Stimulated activated CD8-positive, alpha-beta memory T cell treated with anti-CD3 and anti-CD28 coated beads, Interleukin-15, amount 100 ng/mL, for 48 hours (primary cell): ENCODE data around the gene RECK.
"Not testable (repeated sequence)": the region's sequence is repeated elsewhere in the genome, so short reads cannot be mapped to it uniquely, and the experiment has no call there.

ENCODE experiments used
- DNase-seq, 2 donors: peaks; one replicate each; pipeline ENCODE4 v3.0.0-alpha.2; 2020; ENCODE audit warnings: low read depth in 2 of 2

RECK gene, protein sequence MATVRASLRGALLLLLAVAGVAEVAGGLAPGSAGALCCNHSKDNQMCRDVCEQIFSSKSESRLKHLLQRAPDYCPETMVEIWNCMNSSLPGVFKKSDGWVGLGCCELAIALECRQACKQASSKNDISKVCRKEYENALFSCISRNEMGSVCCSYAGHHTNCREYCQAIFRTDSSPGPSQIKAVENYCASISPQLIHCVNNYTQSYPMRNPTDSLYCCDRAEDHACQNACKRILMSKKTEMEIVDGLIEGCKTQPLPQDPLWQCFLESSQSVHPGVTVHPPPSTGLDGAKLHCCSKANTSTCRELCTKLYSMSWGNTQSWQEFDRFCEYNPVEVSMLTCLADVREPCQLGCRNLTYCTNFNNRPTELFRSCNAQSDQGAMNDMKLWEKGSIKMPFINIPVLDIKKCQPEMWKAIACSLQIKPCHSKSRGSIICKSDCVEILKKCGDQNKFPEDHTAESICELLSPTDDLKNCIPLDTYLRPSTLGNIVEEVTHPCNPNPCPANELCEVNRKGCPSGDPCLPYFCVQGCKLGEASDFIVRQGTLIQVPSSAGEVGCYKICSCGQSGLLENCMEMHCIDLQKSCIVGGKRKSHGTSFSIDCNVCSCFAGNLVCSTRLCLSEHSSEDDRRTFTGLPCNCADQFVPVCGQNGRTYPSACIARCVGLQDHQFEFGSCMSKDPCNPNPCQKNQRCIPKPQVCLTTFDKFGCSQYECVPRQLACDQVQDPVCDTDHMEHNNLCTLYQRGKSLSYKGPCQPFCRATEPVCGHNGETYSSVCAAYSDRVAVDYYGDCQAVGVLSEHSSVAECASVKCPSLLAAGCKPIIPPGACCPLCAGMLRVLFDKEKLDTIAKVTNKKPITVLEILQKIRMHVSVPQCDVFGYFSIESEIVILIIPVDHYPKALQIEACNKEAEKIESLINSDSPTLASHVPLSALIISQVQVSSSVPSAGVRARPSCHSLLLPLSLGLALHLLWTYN

DNA sequence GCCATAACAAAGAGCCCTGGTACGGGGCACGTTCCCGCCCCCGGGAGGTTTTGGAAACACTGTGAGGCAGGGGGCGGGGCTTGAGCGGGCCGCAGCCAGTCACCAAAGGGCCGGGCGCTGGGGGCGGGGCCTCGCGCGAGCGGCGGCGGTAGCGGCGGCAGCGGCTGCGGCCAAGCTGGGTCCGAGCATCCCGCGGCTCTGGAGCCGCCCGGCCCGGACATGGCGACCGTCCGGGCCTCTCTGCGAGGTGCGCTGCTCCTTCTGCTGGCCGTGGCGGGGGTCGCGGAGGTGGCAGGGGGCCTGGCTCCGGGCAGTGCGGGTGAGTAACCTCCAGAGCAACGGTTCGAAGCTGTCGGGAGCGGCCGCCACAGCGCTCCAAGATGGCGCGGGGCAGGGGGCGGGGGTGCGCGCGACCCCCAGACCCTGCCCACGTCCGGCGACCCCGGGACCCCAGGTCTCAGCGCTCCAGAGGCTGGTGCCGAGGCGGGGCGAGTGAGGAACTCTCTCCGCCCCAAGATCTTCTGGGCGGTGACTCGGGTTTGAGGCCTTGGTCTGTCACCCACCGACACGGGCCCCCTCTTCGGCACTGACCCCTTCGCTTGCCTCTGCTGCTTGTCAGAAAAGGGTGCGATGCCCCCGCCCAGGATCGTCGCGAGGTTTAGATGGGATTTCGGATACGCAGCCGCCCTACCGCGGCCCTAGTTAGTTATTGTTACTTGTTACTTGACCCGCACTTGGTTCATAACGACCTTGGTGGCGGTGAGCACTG lies at the start of gene RECK:
TSS of gene RECK (plus strand) at position 134 of the 769 bp plus-strand sequence. CDS start at position 220, 86 bp downstream.
- peak; percentile 85 to 86 for DNase-seq

DNA sequence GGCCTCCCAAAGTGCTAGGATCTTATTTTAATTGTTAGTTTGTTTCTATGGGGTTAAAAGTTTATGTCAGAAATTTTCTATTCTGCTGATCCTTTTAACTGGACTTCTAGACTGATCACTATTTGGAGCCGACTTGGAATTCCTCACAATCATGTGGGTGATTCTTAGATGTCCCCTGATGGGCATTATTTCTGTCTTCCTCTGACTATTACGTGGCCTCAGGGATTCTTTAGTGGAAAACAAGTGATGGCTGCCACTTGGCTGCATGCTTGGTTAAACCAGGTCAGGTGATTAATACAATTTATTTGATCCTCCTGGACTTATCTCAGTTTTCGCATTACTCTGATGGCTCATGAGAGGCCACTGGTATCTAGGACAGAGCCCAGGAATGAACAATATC lies 46.6 kb upstream of the RECK start:
- DNase-seq, result no peak

DNA sequence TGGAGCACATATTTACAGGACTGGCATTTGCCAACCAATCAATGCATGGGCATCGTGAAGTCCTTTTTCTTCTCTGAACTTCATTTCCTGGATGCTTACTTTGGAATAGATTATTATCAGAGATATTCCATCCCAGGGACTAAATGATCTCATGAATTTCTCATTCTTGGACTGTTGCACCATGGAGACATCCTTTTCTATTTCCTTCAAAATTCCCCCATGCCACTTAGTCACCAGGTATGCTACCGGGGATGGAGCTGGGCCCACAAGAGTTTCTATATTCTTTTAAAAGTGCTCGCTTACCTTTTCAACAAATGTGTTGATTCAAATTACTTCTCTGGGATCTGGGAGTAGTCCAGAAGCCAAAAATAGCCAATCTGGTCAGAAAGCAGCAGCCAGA lies 43.6 kb upstream of the RECK start:
- not testable (repeated sequence) for DNase-seq

DNA sequence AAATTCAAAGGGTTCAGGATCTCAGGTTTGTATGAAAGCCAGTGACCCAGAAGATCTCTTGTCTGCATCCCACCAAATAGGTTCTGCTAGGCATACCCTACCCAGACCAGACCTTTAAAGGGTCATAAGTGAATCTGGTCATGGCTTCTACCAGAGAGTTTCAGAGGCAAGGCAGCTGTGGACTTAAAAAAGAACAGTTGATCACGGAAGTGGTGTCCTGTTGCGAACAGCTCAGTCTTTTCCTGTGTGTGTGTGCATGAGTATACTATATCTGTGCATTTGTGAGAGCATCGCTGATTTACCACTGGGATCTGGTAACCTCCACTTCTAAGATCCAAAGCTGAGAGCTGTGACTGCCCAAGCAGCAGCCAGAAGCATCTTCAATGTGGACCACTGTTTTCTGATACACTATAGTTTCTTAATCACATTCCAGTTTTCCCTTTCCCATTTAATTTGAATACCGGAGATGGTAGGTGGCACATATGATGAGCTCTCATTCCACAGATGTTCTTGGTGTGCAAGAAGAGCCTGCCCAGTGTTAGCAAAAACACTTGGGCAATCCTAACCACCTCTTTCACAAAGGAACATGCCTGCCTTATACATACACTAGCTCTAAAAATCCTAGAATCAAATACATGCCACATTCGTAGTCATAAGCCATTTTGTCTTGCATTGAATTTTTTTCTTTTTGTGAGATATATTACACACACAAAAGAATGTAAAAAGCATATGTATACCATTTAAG lies 42.6 kb upstream of the RECK start:
- no peak for DNase-seq

DNA sequence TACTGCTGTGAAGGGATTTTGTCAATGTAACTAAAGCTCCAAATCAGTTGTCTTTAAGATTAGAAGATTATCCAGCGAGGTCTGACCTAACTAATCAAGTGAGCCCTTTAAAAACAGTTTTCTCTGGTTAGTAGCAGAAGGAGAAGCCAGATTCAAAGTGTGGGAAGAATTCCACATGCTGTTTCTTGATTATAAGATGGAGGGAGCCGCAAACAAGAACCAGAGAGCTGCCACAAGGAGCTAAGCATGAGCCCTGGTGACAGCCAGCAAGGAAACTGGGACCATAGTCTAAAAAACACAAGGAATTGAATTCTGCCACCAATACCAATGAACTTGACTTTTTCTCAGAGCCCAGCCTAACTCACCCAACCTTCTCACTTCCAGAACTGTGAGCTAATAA lies 41.8 kb upstream of the RECK start:
- DNase-seq, result no peak

DNA sequence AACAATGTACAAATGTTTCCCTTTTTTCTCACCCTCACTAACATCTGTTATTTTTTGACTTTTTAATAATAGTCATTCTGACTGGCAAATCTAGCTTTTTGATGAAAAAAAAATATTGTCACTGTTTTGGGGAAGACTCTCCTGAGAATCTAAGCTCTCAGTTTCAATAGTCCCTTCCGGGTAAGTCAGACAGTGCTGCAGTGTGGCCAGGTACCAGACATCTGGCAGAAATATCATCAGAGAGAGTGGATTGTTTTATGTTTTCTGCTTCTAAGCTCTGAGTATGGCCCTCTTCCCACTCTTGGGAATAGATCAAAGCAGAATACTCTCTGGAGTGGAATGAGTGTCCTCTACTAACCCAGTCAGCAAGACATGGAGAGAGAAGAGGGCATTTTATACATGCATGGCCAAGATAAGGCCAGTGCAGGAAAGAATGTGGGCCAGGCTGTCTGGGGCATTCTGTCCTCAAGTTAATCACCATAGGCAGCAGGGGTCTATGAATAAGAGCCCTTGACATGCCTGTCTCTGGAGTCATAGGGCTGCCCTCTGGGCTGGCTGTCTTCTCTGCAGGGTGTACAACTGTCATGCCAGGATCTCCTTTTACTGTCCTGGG lies 40.2 kb upstream of the RECK start:
- DNase-seq, result no peak

DNA sequence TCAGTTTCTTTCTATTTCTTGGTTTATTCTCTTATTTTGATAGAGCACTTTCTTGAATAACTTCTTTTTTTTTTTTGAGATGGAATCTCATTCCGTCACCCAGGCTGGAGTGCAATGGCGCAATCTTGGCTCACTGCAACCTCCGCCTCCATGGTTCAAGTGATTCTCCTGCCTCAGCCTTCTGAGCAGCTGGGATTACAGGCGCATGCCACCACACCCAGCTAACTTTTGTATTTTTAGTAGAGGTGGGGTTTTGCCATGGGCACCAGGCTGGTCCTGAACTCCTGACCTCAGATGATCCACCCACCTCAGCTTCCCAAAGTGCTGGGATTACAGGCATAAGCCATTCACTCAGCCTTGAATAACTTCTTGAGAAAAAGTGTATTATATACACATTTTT lies 39.7 kb upstream of the RECK start:
- DNase-seq, result not testable (repeated sequence)

DNA sequence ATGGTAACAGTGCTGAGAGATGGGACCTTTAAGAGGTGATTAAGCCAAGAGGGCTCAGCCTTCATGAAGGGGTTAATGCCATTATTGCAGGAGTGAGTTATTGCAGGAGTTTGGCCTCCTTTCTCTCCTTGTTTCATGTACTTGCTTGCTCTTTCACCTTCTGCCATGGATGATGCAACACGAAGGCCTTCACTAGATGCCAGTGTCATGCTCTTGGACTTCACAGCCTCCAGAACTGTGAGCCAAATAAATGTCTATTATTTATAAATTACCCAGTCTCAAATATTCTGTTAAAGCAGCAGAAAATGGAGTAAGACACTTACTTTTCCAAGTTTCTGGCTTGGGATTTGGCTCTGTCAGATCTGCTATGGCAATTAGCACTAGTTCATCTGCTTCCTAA lies 38.4 kb upstream of the RECK start:
- DNase-seq, result no peak

DNA sequence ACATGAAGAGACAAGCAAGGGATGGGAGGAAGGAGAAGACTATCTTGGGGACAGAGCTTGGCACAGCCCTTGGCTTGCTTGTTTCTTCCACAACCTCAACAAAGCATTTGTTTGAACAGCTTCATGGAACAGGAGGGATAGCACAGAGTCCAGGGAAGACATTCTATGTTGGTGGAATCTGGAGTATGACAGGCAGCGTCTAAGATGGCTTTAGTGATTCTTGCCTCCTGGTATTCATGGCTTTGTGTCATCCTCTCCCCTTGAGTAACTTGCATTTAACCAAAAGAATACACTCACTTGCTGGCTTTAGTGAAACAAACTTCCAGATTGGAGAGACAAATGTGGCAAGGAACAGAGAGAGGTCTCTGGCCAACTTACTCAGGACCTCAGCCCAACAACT lies 30.8 kb upstream of the RECK start:
- DNase-seq, result no peak

DNA sequence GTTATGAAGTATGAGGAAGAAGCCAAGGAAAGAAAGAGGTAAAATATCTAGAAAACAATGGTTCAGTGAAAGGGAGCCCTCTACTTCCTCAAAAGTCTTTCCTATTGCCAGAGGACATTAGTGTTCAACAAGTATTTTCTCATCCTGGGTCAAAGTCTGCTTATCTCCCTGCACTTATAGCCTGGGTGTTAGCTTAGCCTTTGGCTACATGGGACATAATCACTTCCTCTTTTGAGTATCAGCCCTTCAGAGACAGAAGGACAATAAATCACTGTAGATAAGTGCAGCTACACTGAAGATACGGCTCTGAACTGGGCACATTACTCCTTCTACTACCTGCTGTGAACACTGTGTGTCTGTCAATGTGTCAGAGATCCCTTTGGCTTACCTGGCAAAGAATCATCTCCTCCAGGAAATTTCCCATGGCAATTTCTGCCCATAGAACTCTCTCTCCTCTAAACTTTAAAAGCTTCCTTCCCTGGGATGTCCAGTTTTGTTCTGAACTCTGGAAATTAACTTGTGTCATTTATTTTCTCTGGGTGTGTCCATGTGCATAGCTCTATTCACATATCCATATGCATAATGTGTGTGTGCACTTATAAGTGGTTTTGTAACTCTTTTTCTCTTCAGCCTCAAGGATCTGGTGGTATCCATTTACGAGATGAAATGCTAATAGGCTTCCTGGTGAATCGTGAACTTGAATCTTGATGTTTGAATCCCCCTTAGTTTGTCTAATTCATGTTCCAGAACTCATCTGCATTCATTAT lies 30.0 kb upstream of the RECK start:
- DNase-seq, result no peak

DNA sequence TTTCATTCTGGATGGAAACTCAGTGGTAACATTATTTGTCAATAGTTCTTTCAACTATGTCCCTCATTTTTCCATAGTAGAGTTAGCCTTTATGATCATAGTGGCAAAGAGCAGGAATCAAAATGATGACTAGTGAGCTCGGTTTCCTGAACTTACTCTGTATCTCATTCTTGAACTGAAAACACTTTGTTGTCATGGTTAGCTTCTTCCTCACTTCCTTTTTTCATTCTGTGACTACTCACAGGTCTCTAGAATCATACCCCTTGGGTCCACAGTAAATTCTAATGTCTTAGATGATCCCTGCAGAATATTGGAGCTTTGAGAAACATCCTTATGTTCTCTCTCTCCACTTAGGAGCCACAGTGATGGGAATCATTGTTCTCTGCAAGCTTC lies 29.4 kb upstream of the RECK start:
- no peak for DNase-seq

DNA sequence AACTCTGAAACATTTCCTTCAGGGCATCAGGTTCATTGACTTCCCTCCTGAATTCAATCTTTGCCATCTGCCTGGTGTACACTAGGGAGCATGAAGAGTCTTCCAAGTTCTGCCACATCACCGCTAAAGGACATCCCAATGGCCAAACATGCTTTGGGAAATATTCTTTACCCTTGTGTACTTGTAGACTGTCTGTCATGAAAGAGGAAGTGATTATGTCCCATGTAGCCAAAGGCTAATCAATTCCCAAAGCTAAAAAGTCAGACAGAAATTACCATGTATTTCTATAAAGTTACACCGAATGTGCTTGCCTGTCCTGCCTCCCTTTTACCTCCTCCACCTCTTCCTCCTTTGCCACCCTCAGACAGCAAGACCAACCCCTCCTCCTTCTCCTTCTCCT lies 28.9 kb upstream of the RECK start:
- DNase-seq, result no peak

DNA sequence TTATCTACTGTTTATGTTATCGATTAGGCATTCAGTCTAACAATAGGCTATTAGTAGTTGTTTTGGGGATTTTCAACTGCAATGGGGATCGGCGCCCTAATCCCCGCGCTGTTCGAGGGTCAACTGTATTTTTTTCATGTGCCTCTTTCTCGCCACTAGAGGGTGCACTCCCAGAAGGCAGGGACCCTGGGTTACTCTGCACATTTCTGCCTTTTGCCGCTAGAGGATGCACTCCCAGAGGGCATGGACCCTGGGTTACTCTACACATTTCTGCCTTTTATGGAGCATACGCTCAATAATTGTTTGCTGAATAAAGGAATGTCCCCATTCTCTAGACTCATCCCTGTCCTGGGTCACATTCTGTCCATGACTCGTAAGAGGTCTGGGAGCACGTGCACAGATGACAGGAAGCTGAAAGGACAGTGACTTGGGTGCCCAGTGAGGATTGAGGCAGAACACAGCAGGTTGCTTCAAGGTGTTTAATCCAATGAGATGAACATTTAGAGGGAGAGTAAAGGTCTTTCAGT lies 27.9 kb upstream of the RECK start:
- peak; percentile 27 to 50 for DNase-seq

DNA sequence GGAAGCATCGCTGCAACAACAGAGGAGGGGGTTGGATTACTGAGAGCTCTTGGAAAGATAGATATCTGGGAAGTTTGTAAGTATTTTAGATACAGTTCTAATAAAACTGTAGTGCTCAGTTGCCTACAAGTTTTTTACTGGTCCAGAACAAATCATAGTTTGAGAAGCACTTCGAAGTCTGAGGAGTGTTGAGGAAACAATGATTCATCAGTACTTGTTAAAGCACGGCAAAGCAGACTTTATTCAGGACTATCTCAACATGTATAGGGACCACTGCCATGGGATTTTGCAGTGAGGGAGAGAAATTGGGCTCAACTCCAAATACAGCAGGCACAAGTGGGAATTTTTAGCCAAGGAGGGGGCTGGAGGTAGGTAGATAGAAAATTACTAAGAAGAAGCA lies 25.3 kb upstream of the RECK start:
- no peak for DNase-seq

DNA sequence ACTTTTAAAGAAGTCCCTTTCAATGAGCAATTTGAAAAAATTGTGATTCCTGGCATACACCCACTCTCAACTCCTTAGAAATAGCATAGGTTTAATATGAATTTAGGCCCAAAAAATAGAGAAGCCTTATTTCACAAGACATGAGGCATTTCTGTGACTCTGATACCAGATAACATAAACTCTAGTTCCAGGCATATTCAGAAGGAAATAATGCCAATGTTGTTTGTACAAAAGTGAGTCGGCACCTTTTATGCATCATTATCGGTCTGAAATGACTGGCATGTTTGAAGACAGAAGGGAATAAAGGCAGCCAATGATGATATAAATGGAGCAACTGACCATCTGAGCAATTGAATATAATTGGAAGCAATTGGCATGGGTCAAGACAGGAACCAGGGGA lies 19.4 kb upstream of the RECK start:
- no peak for DNase-seq

DNA sequence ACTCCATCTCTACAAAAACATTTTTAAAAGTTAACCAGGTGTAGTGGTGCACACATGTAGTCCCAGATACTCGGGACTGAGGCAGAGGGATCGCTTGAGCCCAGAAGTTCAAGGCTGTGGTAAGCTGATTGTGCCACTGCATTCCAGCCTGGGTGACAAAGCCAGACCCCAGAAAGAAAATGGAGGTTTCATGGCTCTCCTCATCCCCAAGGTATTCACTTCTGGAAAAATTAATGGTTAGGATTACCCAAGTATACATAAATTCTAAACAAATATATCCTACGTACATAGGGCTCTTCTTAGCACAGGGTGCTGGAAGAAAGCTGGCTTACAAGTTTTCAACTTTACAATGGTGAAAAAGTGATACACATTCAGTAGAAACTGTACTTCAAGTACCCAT lies 18.6 kb upstream of the RECK start:
- no peak for DNase-seq

DNA sequence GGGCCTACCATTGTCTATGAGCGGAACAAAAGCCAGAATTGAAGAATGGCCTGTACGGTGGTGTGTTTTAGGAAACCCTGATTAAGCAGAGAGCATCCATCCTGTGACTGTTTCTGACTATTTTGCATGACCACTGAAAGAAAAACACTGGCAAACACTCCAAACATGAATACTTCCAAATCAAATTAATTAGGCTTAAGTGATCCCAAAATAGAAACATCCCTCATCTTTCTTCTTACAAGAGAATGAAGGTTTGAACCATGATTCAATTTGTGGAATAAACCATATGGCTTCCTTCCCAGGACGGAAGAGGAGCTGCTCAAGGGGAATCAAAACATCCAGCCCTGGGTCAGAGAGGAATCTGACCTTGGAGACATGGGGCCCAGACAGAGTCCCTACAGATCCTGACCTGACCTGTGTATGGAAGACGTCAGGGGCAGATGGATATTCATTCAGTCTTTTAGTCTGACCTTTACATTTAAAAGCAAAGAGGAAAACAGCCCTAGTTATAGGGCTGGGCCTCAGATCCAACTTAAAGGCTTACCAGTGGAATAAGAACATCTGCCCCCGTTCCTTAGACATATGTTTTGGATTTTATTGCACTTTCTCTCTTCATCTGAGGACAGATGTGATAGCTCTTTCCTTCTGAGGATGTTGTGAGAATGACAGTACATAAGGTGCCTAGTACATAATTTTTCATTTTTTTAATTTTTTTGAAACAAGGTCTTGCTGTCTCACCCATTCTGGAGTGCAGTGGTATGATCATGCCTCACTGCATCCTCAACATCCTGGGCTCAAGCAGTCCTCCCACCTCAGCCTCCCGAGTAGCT lies 17.6 kb upstream of the RECK start:
- DNase-seq, result no peak

DNA sequence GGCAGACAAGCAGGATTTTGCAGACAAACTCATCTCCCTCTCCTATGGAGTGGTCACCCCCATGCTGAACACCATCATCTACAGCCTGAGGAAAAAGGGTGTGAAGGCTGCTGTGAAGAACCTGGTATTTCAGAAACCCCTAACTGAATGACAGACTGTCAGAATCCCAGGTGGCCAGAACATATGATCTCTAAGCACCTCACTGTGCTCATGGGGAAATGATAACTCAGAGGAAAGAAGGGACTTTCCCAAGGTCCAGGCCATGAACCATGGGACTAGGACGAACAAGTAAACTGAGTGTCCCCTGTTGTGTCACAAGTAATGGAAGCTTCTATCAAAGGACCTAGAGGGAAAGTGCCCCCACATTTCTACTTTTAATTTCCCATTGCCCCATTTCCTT lies 14.7 kb upstream of the RECK start:
- DNase-seq, result no peak
